Frontal cortex (tissue), 4 donors: Measurements from ENCODE around the gene CCSER1. TPM values are rescaled to one million over a fixed set of nuclear protein-coding genes. Genes with fewer than 3 reads are reported as not detected.
"Not testable (repeated sequence)": the region's sequence is repeated elsewhere in the genome, so short reads cannot be mapped to it uniquely, and the experiment has no call there.

Experiments
- DNase-seq, 2 donors: peaks; one replicate each; pipeline ENCODE4 v3.0.0; 2012; ENCODE audit warnings: low spot score in 2 of 2
- FAIRE-seq: peaks from 2 replicates; lab custom pipeline; 2012; peaks lifted over from hg19 to GRCh38; lab: Jason Lieb, UNC
- total RNA-seq: library from RNA; depleted of rRNA; stranded (reverse); fragments of >200 nt; gene quantifications from one replicate; pipeline ENCODE4 v1.2.3, GENCODE V29; 2014
- donor health status: control.
- donor health status: control.
- donor health status: control.

The CCSER1 gene
- total RNA-seq, 1 donor from 2014 or later: 165 TPM

GRCh38 chr4:91359041-91360031, 1232.1 kb downstream of the CCSER1 start:
- FAIRE-seq (no peak), DNase-seq (no peak)

- no peak for DNase-seq
- no peak for FAIRE-seq
Observed at GRCh38 chr4:91362125-91362524, 1234.9 kb downstream of the CCSER1 start.

DNA sequence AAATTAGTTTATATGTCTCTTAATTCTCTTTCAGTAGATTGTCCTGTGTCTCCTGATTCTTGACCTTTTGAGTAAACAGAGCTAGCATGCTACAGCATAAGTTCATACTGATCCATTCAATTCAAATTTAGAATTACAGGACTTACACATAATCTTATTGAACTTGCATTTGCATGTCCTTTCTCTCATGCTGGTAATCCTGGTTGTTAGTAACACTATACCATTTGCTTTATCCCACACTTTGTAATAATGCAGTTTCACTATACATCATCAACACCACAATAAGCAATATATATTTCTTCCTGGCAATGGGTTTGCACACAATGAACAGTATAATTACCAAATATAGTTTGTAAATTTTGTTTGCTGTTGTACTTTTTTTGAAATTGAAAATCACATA, 1239.4 kb downstream of the CCSER1 start:
- DNase-seq (no peak), FAIRE-seq (no peak)

- FAIRE-seq (no peak), DNase-seq (no peak)
Observed at GRCh38 chr4:91369116-91369515, 1241.9 kb downstream of the CCSER1 start.

GRCh38 chr4:91373546-91373945, 1246.4 kb downstream of the CCSER1 start:
- DNase-seq (no peak), FAIRE-seq (no peak)

DNA sequence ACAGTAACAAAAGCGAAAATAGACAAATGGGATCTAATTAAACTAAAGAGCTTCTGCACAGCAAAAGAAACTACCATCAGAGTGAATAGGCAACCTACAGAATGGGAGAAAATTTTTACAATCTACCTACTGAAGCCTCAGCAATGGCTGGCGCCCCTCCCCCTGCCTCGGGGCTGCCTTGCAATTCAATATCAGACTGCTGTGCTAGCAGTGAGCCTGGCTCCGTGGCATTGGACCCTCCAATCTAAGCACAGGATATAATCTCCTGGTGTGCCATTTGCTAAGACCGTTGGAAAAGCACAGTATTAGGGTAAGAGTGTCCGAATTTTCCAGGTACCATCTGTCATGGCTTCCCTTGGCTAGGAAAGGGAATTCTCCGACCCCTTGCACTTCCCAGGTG, 1278.2 kb downstream of the CCSER1 start:
- not testable (repeated sequence) for FAIRE-seq

GRCh38 chr4:91422011-91422410, 1294.8 kb downstream of the CCSER1 start:
- DNase-seq (no peak), FAIRE-seq (no peak)

More for the DNA sequence above, 1278.2 kb downstream of the CCSER1 start:
- DNase-seq: not testable (repeated sequence)

DNA sequence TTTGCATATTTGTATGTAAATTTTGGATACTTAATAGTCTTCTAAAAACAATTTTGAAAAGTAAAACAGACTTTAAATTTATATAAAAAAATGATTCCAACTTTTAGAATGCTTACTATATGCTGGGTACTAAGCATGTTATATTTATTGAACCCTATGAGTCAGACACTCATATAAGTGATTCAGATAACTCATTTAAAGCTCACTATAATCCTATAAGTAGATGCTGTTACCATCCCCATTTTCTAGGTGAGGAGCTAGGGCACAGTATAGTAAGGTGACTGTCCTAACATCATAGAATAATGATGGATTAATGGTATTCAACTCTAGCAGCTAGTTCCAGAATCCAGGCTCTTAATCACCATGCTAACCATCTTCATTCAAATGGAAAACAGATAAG, 1299.5 kb downstream of the CCSER1 start:
- DNase-seq: no peak
- FAIRE-seq: no peak

GRCh38 chr4:91427171-91427570, 1300.0 kb downstream of the CCSER1 start:
- DNase-seq (no peak), FAIRE-seq (no peak)

DNA sequence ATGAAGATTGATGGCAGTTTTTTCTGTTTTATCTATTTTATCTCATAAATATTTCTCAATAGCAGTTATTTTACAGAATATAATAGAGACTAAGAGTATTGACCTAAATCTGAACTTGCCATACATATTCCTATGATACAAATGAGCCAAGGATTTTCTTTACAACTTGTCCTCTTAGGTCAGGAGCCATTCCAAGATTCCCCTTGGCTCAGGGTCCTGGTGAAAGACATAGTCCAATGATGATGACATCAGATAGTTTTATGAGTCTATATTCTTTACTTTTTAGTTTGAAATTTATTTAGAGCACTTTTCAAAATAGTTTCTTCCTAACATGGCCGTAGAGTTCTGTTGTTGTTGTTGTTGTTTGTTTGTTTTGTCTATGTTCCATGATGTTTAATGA, 1307.4 kb downstream of the CCSER1 start:
- DNase-seq (no peak), FAIRE-seq (no peak)

DNA sequence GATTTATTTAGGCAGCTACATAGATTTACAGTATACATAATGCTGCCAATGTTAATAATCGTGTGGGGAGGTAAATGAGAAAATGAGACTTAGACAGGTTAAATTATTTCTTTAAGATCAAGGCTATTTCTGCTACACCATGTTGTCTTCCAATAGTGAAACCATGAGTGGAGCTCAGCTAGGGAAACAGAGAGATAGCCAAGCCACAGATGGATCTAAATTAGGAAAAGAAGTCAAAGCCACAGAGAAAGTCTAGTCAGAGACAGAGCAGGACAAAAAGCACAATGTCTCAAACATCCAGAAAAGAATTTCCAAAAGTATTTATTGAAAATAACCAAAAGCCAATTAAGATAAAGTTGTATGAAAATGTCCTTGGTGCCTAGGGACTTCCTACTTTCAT, 1309.4 kb downstream of the CCSER1 start:
- no peak for DNase-seq
- no peak for FAIRE-seq

DNA sequence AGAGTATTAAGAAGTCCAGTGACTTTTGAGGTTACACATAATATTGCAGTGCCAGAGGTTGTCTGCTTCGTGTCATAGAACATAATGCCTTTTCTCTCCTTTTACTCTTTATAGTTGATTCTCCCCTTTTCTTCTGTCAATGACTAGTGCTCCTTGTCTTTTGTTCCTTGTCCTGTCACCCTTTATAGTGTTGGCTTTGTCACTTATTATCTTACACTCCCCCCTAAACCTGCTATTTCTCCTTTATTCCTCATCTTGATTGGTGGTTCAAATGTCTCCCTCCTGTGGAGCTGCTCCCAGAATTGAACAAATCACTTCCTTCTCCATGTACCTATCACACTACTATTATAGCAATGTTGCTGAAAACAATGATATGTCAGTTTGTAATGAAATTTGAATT, 1320.0 kb downstream of the CCSER1 start:
- FAIRE-seq: no peak
- no peak for DNase-seq

GRCh38 chr4:91448668-91449330, 1321.6 kb downstream of the CCSER1 start:
- DNase-seq (no peak), FAIRE-seq (no peak)

DNA sequence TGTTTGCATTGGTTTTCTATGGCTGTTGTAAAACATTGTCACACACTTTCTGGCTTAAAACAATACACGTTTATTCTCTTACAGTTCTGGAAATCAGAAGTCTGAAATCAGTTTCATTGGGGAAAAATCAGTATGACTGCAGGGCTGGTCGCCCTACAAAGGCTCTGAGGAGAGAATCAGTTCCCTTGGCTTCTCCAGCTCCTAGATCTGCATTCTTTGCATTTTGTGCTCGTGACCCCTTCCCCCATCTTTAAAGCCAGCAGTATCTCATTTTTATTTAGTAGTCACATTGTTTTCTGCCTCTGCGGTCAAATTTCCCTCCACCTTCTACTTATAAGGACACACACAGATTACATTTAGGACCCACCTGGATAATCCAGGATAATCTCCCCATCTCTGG, 1326.9 kb downstream of the CCSER1 start:
- DNase-seq (no peak), FAIRE-seq (no peak)

DNA sequence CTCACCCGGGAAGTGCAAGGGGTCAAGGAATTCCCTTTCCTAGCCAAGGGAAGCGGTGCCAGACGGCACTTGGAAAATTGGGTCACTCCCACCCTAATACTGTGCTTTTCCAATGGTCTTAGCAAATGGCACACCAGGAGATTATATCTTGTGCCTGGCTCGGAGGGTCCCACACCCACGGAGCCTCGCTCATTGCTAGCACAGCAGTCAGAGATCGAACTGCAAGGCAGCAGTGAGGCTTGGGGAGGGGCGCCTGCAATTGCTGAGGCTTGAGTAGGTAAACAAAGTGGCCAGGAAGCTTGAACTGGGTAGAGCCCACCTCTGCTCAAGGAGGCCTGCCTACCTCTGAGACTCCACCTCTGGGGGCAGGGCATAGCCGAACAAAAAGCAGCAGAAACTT, 1335.4 kb downstream of the CCSER1 start:
- not testable (repeated sequence) for FAIRE-seq, DNase-seq

DNA sequence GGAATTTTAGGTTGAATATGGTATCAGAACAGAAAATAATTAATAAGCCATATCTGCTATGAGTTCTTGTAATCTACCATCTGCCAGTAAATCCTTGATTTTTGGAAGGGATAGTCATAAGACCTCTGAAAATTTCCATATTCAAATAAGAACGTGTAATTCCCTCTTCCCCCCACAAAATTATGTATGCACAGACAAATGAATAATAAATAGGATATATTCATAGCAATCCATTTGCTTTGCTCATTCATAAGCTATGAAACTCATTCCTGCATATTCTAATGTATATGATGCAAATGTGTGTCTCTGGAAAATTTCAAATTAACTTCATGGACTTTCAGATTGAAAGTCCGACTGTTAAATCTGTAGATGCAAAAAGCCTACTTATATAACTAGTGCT, 1343.5 kb downstream of the CCSER1 start:
- DNase-seq (no peak), FAIRE-seq (no peak)

DNA sequence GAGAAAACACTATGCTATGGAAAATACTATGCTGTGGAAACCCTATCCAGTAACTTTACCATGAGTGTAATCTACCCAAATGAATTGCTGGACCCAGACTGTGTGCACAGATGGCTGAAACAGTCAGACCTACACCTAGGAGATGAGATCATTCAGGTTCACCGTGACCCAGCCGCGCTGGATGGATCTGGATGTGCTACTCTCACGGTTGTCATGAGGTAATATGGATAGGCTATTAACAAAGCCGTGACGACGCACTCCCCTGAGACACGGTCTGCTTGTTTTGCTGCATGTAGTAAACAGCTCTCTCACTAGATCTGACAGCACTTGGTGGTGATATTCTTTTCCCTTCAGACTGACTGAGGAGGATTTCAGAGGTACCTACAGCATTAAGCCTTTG, 1344.1 kb downstream of the CCSER1 start:
- no peak for DNase-seq

DNA sequence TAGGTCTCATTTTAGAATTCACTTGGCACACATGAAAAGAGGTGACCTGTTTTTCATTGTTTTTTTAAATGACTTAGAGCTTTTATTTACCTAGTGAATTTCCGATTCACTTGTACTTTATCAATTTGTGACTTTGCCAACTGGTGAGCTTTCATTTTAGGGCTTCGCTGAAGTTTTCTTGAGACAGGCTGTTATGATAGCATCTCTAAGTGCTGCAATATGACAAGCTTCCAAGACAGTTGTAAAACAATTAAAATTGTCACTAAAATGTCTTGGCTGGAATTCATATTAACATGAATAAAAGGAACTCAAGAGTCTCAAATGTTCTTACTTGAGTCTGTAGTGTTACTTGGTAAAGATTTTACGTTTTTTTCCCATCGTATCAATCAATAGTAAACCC, 1344.9 kb downstream of the CCSER1 start:
- no peak for DNase-seq

More for the DNA sequence above, 1344.1 kb downstream of the CCSER1 start:
- no peak for FAIRE-seq

DNA sequence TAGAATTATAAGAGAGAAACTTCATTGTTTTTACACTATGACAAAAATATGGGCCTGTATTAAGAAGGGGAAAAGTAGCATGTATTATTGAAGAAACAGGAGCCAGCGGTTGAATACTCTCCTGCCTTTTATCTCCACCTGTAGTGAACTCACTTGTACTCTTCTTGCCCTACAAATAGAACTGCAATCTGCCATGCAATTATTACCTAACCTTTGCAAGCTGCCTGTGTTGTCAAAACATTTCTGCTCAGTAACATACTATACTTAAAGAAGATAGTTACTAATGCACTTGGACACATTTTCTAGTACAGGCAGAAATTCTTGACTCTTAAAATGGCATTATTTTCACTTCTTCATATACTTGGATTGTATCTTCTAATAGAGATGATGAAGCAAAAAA, 1358.2 kb downstream of the CCSER1 start:
- DNase-seq (no peak), FAIRE-seq (no peak)

More for the DNA sequence above, 1344.9 kb downstream of the CCSER1 start:
- no peak for FAIRE-seq

GRCh38 chr4:91488946-91489345, 1361.8 kb downstream of the CCSER1 start:
- FAIRE-seq (no peak), DNase-seq (no peak)

DNA sequence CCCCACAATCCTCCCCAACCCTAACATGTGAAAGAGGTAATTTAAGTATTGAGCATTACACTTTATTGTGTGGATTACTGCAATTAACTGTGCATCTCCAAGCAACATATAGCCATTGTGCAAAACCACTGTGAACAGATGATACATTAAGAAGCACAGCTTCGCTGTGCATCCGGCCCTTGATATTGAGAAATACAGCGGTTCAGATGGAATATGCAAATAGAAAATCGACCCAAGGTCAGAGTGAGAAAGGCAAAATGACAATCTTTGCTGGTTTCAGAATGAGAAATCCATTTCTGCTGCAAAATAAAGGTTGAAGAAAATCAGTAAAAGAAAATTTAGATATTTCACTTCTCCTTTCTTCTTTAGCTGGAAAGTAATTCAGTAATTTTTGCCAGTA, 1370.7 kb downstream of the CCSER1 start:
- DNase-seq (no peak), FAIRE-seq (no peak)
